GM19240 (cell line): Measurements from ENCODE around the gene ZNF33B.
A peak's percentile ranks its signal among the peaks of the same experiment; 100 is the strongest.
"Not testable (repeated sequence)": the region's sequence is repeated elsewhere in the genome, so short reads cannot be mapped to it uniquely, and the experiment has no call there.

Source experiments
- DNase-seq: peaks from one replicate; pipeline ENCODE4 v3.0.0; 2011; ENCODE audit warnings: low spot score; ENCODE audit not compliant: insufficient read length

Gene ZNF33B

GRCh38 chr10:42615419-42615818, 23.0 kb downstream of the ZNF33B start:
- DNase-seq: no peak

GRCh38 chr10:42609872-42610271, 28.5 kb downstream of the ZNF33B start:
- no peak for DNase-seq

GRCh38 chr10:42598249-42598873, 40.0 kb downstream of the ZNF33B start:
- DNase-seq: no peak

- no peak for DNase-seq
These were observed 42.2 kb downstream of the ZNF33B start for GRCh38 chr10:42596196-42596595.

GRCh38 chr10:42594246-42594650, 44.1 kb downstream of the ZNF33B start:
- DNase-seq: no peak

GRCh38 chr10:42593284-42593683, 45.1 kb downstream of the ZNF33B start:
- no peak for DNase-seq

GRCh38 chr10:42583828-42584227, 54.5 kb downstream of the ZNF33B start:
- no peak for DNase-seq

- no peak for DNase-seq
These were observed 60.4 kb downstream of the ZNF33B start for GRCh38 chr10:42578019-42578418.

- no peak for DNase-seq
These were observed 62.0 kb downstream of the ZNF33B start for GRCh38 chr10:42576338-42576737.

- DNase-seq: no peak
These were observed 64.0 kb downstream of the ZNF33B start for GRCh38 chr10:42574336-42574735.

GRCh38 chr10:42556931-42557330, 81.4 kb downstream of the ZNF33B start:
- no peak for DNase-seq

GRCh38 chr10:42553576-42553975, 84.8 kb downstream of the ZNF33B start:
- not testable (repeated sequence) for DNase-seq

GRCh38 chr10:42553064-42553407, 85.3 kb downstream of the ZNF33B start:
- peak; percentile 3 for DNase-seq

- DNase-seq: peak; percentile 53
These were observed 85.9 kb downstream of the ZNF33B start for GRCh38 chr10:42552188-42553063.

- no peak for DNase-seq
These were observed 86.7 kb downstream of the ZNF33B start for GRCh38 chr10:42551582-42552187.

GRCh38 chr10:42549851-42550250, 88.5 kb downstream of the ZNF33B start:
- no peak for DNase-seq

- no peak for DNase-seq
These were observed 90.1 kb downstream of the ZNF33B start for GRCh38 chr10:42548254-42548653.

- no peak for DNase-seq
These were observed 93.4 kb downstream of the ZNF33B start for GRCh38 chr10:42544945-42545344.

GRCh38 chr10:42543840-42544372, 94.5 kb downstream of the ZNF33B start:
- no peak for DNase-seq
